CD4-positive, alpha-beta T cell treated with Interleukin-10 for 1 hour (primary cell): ENCODE measurements around the gene PLPP1.
A peak's percentile ranks its signal among the peaks of the same experiment; 100 is the strongest.

Experiments
- DNase-seq: peaks from one replicate; pipeline ENCODE4 v3.0.0-alpha.2; 2020

PLPP1 gene

DNA sequence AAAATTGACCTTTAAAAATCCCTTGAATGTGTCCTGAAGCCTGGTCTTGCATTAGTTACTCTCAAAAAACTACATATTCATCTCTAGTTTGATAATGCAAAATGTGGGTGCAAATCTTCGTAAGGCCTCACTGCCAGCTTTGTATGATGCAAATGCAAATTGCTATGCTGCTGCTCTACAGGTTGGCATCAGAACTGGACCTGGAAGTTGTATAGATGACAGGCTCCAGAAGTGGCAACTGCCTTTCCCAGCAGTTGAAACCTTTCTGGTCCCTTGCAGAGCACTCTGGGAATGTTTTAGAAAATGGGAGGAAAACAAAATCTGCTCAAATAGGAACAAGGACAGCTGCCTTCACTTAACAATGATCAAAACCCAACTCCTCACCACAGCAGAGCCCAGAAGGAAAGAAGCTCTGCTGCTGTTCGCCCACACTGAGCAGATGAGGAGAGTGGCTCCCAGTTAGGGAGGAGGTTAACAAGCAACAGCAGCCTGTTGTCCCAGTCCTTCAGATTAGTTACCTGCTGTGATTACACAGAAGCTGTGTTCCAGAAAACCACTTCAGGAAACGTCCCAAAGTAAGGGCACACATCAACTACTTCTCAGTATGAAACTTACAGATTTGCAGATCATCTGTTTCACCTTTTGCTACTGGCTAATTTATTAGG, 93.5 kb downstream of the PLPP1 start:
- no peak for DNase-seq

DNA sequence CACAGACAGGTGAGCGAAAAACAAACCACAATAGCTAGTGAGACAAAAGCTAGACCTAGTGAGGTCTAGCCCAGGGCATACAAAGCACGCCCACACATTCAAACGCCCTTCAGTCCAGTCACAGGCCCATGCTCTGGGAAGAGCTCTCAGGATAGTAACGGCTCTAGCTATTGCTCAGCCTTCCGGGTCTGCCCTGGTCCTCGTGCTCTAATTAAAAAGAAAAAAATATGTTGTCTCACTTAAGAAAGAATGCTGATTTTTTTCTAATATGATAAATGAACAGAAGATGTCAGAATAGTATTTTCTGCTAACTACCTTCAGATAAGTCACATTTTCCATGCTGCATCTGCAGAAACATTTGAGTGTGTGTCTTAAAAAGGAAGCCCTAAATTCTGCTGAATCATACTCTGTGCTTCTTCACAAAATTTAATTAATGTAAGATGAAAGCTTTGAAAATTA, 94.5 kb downstream of the PLPP1 start:
- DNase-seq, result no peak

DNA sequence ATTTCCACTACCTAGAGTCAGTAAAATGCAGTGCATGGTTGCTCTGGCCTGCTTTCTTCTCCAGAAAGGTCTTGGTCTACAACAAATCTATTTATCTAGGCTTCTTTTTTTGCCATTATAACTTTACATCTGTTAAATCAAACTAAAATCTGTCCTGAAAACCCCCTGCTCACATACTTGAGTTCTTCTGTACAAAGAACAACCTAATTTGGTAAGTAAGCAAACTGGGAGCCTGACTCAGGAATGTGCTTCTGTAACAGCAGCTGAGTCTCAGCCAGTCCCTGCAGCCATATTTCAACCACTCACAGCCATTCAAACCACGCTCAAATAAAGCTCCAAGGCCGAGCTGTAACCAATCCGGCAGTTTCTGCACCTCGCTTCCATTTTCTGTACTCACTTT, 95.8 kb downstream of the PLPP1 start:
- no peak for DNase-seq

DNA sequence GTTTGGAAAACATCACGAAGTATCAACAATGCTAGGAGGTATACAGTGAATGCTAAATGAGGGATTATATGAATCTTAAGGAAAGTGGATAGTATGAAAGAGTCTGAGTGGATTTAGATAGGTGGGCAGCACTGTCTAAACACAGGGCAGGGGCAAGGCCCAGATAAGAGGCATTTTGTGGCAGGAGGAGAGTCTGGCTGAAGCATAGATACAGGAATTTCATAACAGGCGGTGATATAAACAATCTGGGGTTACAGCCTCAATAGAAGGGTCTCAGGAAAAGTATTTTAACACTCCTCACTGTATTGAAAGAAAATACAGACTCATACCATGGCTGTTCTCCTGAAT, 96.9 kb downstream of the PLPP1 start:
- DNase-seq, result no peak

DNA sequence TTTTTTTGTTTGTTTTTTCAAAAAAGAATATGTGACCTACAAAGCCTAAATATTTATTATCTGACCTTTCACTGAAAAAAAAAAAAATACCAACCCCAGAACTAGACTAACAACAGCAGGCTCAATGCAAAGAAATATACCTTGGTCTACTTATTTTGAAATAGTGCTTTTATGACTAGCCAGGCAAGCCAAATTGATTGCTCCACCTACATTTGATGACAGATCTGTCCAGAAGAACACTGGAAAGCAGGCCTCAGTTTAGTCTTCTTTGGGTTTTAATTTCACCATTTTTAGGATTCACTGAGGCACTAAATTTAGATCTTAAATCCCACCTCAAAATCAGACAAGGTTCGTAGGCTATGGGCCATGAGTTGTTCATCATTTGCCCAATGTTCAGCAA, 97.3 kb downstream of the PLPP1 start:
- no peak for DNase-seq

DNA sequence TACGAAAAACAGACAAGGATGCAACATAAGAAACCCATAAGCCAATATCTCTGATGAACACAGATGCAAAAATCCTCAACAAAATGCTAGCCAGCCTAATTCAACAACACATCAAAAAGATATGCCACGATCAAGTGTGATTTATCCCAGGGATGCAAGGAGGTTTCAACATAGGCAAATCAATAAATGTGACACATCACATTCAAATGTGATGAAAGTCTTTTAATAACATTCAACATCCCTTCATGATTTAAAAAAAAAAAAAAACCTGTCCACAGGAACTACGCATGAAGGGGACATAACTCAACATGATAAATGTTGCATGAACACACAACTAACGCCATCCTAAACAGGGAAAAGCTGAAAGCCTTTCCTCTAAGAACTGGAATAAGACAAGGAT, 102.2 kb downstream of the PLPP1 start:
- DNase-seq, result no peak

DNA sequence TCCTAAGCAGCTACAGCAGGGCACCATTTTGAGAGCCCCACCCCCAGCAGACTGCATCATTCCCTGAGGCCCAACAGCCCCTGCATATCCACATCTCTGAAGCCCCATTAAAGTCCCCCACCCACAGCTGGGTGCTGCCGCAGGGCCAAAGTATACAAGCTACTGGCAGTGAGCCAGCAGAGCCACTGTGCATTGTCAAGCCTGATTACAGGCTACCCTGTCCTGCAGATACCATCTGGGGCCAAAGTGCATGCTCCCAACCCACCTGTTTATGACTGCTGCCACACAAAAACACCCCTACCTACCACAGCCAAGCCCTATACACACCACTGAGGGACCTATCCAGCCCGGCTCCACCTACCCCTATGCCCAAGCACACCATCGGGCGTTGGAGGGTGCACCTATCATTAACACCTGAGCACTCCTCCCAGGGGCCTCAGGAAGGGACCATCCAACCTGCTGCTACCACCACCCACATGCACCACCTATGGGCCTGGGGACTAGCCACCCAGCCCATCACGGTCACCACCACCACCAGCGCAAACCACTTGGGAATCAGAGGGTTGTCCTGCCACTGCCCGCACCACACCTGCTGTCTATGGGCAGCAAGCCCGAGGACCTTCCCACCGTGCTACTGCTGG, 105.0 kb downstream of the PLPP1 start:
- DNase-seq, result no peak

DNA sequence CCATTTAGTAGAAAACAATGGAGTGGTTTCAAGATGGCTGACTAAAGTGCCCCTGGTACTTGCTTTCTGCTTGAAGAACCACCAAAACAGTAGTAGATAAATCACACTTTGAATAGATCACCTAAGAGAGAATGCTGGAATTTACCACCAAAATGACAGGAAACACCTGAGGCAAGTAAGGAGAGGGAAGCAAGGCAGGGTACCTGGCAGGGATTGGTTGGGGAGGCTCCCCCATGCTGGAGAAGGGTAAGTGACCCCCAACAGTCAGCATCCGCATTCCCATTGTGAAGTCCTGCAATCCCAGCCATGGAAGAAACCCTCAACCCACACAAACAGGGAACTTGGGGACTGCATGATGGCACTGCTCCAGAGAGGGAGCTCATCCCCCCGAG, 105.5 kb downstream of the PLPP1 start:
- DNase-seq, result no peak

DNA sequence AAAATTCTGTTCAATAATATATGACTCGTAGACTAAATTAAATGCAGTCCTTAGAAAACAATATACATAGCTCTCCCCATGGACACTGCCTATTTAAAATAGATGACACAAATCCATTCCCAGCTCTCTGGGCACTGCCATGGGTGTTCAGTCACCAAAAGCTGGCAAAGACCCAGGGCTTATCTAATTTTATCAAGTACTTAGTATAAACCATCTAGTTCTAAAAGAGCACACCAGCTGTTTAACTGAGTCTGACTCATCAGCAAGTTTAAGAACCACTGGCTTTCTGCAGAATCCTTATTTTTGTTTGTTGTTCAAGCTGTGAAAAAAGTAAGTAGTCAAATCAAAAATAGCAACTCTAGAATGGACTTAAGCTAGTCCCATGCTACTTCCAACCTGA, 107.6 kb downstream of the PLPP1 start:
- no peak for DNase-seq

DNA sequence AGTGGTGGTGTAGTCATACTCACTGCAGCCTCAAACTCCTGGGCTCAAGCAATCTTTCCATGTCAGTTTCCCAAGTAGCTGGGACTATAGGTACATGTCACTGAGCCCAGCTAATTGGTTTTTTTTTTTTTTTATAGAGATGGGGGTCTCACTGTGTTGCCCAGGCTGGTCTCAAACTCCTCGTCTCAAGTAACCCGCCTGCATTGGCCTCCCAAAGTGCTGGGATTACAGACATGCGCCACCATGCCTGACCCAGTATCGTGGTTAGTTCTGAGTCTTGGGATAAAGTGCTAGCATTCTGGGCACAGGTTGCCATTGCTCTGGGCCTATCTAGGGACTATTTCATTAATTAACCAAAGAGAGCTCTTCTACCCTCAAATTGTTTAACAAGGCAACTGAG, 108.3 kb downstream of the PLPP1 start:
- no peak for DNase-seq

DNA sequence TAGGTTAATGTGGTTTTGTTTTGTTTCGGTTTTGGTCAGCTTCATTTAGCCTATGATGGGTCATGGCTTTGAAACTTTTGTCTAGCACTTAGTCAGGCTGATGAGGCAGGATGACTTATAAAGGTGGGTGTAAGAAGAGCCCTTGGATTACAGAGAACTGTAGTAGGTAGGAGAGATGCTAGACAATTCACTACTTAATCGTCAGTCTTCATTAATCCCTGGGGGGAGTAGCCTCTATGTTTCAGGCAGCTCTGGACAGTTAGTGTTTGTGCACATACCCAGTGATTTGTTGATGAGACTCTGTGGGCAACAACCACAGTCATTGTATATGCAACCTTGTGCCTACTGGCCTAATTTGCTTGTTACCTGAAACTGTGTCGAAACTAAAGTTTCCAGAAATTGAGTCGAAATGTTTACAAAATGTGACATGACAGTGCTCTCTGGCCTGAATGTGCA, 113.7 kb downstream of the PLPP1 start:
- no peak for DNase-seq

DNA sequence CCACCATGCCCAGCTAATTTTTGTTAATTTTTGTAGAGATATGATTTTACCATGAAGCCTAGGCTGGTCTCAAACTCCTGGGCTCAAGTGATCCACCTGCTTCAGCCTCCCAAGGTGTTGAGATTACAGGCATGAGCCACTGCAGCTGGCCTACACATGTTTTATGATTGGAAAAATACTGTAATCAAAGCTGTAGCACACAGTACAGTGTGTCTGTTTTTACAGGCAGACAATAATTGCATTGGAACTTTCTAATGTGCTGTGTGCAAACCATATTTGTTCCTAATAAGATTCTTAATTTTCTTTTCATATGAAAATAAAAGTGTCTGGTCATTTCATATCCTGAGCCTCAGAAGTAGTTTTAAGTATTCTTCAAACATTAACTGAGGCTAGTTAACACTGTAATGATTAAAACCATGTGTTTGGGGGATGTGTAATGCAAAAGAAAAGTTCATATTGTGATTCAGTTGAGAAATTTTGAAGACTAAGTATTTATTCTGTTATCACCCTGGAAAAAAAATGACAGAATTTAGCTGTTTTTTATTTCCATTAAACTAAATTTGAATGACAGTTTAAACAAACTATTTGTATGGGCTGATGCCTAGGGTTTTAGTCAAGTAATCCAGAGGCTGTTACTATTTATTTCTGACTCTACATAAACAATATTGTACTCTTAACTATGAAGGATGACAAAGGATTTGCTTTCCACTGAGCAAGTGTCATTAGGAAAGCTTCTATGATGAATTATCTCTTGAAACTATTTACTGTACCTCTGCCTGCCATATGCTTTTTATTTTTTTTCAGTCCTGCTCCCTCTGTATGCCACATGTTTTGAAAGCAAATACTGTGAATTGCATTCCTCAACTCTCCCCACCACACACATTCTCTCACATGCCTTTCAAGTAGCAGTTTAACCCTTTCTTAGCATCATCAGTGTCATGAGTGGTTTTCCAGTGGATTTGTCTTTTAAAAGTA, 115.5 kb downstream of the PLPP1 start:
- DNase-seq, result no peak

DNA sequence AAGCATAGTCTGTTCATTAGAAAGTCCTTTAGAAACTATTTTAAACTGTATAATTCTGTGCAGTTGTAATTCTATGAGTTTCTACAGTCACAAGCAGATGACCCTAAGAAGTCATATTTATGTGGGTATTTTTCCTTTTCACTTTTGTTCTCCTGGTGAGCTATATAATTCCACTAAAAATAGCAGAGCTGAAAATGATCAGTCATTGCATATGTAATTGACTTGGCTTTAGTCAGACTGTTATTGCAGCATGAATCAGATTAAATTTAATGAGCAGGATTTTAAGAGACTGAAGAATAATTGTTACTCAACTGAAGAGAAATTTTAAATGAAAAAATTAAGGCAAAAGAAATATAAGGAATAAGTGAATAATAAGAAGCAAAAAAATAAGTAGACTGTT, 118.5 kb downstream of the PLPP1 start:
- no peak for DNase-seq

DNA sequence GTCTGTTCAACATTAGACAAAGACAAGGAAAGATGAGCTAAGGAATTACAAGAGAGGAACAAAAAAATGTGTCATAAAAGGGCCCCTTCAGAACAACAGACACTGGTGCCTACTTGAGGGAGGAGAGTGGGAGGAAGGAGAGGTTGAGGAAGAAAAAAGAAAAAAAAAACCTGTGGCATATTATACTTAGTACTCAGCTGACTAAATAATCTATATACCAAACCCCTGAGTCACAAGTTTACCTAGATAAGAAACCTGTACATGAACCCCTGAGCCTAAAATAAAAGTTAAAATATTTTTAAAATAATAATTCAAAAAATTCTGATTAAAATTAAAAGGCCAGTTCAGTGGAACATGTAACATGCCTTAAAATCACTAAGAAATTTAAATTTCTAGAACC, 119.7 kb downstream of the PLPP1 start:
- DNase-seq, result no peak

DNA sequence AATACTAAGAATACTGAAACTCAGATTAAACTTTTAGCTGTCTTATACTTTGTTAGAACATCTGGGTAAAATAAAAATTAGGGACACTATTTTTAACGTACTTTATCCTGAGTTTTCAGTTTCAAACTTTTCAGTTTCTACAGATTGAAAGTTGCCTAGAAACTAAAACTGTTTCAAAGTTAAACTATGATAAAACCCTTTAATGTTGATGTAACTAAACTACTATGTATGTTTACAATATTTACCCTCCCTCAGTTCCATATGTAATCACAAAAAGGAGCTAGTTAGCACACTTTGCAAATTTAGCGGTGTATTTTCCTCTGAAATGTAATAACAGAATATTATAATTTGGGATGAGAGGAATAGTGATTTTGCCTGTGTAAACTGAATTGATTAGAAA, 121.1 kb downstream of the PLPP1 start:
- no peak for DNase-seq

DNA sequence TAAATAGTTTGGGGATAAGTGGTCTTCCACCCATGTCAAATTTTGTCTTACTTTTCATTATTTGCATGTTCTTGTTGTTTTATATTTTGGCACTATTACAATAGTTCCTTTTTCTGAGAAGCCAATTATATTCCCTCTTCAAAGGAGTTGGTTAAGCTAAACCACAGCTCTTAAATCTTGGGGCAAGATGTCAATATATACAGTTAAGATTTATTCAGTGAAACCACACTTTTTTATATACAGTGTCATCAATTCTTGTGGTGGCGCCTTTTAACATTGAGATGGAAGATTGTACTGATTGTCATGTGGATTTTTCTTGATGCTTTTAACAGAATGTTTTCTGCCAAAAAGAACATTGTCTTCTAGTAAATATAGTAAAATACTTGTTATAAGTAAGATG, 122.9 kb downstream of the PLPP1 start:
- DNase-seq, result no peak

DNA sequence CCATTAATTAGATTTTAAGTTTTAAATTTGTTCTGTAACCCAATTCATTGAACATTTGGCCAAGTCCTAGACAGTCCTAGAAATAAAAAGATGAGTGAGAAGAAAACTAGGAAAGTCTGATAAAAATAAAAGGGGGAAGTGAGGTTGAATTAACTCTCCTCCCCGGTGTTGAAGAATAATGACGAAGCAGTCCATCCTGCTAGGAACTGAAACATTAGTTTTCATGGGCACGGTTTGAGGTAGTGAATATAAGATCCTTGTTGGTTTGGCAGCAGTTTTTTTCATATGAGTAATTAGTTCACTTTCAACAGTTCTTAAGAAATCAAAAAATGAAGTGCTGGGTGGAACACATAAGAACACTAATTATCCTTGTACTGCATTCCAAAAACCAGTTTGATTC, 123.9 kb downstream of the PLPP1 start:
- no peak for DNase-seq

DNA sequence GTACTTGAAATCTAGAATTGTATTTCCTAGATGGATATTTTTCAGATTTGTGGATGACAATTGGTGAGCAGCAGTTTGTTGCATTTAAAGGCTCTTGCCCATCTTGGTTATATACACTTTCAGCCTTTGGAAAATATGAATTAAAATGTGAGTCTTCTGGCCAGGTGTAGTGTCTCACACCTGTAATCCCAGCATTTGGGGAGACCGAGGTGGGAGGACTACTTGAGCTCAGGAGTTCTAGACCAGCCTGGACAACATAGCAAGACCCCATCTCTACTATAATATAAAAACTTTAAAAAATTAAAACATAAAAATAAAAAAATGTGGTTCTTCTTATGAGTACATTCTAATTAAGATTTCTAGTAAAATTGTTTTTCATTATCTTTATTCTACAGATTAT, 125.0 kb downstream of the PLPP1 start:
- no peak for DNase-seq

DNA sequence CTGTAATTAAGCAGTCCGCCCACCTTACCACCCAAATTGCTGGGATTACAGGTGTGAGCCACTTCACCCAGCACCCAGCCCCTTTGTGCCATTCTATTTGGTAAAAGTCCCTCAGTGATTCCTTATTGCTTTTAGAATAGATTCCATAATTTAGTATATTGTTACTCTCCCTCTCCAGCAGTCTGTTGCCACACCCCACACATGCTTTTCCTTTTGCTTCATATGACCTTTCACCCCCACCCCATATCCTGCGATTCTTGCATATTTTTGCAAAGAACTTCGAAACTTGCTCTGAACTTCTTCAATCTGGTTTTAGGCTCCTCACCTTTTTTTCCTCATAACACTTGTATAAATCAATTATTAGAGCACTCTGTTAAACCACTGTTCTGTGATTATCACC, 126.8 kb downstream of the PLPP1 start:
- no peak for DNase-seq

DNA sequence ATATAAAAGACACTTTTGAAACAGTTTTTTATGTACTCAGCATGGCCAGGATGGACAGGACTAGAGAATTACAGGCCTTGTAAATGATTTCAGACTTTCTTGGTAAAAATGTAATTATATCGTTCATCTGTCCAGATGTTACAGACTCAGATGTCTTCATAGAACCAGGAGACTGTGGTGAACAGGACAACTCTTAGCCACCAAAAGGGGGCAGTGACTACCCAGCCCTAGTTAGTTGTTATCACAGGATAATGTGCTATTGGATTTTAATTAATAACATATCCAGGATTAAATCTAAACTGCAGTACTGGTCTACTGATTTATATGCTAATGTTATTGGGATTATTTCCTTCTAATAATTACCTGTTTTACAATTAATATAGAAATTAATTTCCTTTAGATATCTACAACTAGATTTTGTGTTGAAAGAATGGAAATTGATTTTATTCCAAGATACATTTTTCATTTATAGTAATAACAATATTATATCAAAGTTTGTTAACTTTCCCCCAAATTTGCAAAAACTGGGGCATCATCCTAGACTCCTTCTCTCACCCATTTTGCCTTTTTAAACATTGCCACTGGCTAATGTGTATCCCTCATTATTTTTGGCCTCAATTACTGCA, 127.6 kb downstream of the PLPP1 start:
- peak; percentile 23 for DNase-seq

DNA sequence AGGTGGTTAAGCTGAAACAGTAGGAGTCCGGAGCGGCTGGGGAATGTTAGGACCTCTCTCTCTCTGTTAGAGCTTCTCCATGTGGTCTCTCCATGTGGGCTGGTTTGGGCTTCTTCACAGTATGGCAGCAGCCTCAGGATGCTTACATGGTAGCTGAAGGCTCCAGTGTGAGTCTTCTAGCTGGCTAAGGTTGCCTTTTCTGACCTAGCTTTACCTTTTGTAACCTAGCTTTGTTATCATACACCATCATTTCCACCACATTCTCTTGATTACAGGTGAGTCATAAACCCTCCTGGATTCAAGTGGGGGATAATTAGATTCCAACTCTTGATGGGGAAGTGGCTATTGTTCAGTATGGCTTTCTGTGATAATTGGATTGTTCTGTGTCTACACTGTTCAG, 128.5 kb downstream of the PLPP1 start:
- DNase-seq, result no peak

DNA sequence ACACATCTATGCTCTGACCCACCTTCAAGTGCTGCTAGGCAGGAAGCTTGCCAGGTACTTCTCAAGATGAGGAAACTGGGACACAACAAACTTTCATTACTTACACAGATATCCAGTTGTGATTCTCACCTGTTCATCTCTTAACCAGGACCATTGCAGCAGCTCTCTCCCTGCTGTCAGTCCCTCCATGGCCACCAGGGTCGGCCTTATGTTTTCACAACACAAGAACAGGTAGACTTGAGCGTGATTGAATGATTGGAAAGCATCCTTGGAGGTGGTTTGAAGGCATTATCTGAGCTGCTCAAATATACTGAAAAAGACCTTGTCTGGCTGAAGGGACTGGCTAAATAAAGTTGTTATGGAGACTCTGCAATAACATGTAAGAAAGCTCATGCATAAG, 132.6 kb downstream of the PLPP1 start:
- DNase-seq, result no peak

DNA sequence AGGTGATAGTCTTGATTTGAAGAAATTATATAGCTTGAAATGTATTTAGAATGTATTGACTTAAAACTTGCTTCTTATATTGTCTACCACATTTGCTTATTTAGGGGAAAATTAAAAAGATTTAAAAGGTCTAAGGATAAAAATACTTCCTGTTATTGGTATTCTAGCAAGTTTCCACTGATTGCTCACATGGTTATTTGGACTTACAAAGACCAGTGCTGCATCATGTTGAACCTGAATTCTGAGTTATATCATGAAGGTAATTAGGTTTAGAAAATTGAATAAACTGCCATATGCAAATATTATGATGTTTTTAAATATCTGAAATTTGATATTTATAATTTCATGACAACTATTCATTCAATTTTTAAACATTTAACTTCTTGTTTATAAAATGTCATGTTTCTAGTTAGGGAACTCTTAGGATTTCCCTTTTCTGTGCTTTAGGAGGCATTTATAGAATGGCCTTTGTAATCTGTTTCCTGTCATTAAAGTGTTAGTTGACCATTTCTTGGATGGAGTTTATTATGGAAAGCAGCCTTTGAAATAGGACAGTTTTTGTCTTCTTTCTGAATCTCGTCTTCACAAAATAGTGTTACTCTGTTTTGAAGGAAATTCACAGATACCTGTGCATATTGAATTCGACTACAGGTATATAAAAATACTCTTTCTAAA, 141.1 kb downstream of the PLPP1 start:
- DNase-seq, result no peak
